A549 (cell line): ENCODE data around the gene PITX1. TPM values are rescaled to one million over a fixed set of nuclear protein-coding genes. Genes with fewer than 3 reads are reported as not detected.

Experiments
- ATAC-seq, 2 experiments: fragments of 200-7000 bp in 1 of 2; fragments of >200 bp in 1 of 2; cut with Nextera tagmentation in 1 of 2; cut with Tn5 transposase in 1 of 2; 3 replicates each; pipeline versions ENCODE4 v1.8.0 to v1.9.1; 2018 to 2020; ENCODE audit warnings: mild to moderate bottlenecking in 1 of 2, moderate library complexity in 1 of 2
- CTCF ChIA-PET: fragments of 300-600 bp; sonication (Branson Sonifier 250); formaldehyde crosslinking; extraction: SDS; loops from one replicate; lab custom pipeline; 2021; ENCODE audit warnings: antibody characterized with exemption, inconsistent platforms; lab: Yijun Ruan, JAX
- POLR2A ChIA-PET: fragments of 350-600 bp; formaldehyde crosslinking; extraction: SDS; loops from one replicate; lab custom pipeline; 2021; ENCODE audit warnings: antibody characterized with exemption, inconsistent platforms; lab: Yijun Ruan, JAX
- DNase-seq, 2 experiments: peaks; one replicate each; pipeline versions ENCODE4 v3.0.0 to v3.0.0-alpha.2; 2011 to 2016; ENCODE audit warnings: low read depth in 1 of 2, low spot score in 1 of 2
- FAIRE-seq: peaks from 2 replicates; lab custom pipeline; 2011; peaks lifted over from hg19 to GRCh38; lab: Jason Lieb, UNC
- H3K27ac ChIP-seq, 2 experiments: fragments of >200 bp; sonication (Bioruptor Twin); formaldehyde crosslinking; 3 replicates each; pipeline ENCODE4 v1.5.1; 2016 to 2017
- H3K4me1 ChIP-seq: fragments of >200 bp; sonication (Bioruptor Twin); formaldehyde crosslinking; 3 replicates; pipeline ENCODE4 v1.6.1; 2016
- H3K4me2 ChIP-seq: fragments of >200 bp; sonication (Bioruptor Twin); formaldehyde crosslinking; 3 replicates; pipeline ENCODE4 v1.6.1; 2016
- H3K4me3 ChIP-seq: fragments of >200 bp; sonication (Bioruptor Twin); formaldehyde crosslinking; 3 replicates; pipeline ENCODE4 v1.5.1; 2016
- H3K9me3 ChIP-seq: fragments of >200 bp; sonication (Bioruptor Twin); formaldehyde crosslinking; 3 replicates; pipeline ENCODE4 v1.6.1; 2016
- CBX8 ChIP-seq: fragments of 200-600 bp; sonication (generic); IDR thresholded peaks from 2 replicates; pipeline ENCODE4 v1.6.1; 2016
- ESRRA ChIP-seq: fragments of 150-350 bp; IDR thresholded peaks from 2 replicates; pipeline ENCODE4 v1.6.1; 2014; ENCODE audit warnings: mild to moderate bottlenecking, low read length, borderline replicate concordance
- FOSL2 ChIP-seq, 2 experiments: fragments of 450-650 bp in 1 of 2; fragments of >200 bp in 1 of 2; sonication (Bioruptor Twin) in 1 of 2; formaldehyde crosslinking; IDR thresholded peaks; 2 replicates each; pipeline versions ENCODE4 v1.5.0 to v1.6.1; 2016 to 2020; ENCODE audit warnings: mild to moderate bottlenecking in 1 of 2, moderate library complexity in 1 of 2
- KDM1A ChIP-seq: fragments of 200-600 bp; sonication (generic); IDR thresholded peaks from 2 replicates; pipeline ENCODE4 v1.6.1; 2016; ENCODE audit warnings: low read depth, mild to moderate bottlenecking
- MAFK ChIP-seq: fragments of 450-650 bp; IDR thresholded peaks from 2 replicates; pipeline ENCODE4 v1.6.1; 2014; ENCODE audit not compliant: partially characterized antibody
- NFE2L2 ChIP-seq: fragments of 150-350 bp; conservative IDR thresholded peaks from 2 replicates; pipeline ENCODE4 v1.6.1; 2014; ENCODE audit warnings: low read length
- NR3C1 ChIP-seq: fragments of >200 bp; sonication (Bioruptor Twin); formaldehyde crosslinking; IDR thresholded peaks from 3 replicates; pipeline ENCODE4 v1.6.1; 2017
- RAD21 ChIP-seq, 2 experiments: fragments of >200 bp in 1 of 2; sonication (Bioruptor Twin) in 1 of 2; formaldehyde crosslinking in 1 of 2; IDR thresholded peaks in 1 of 2; conservative IDR thresholded peaks in 1 of 2; 2 replicates in 1 of 2; 3 replicates in 1 of 2; pipeline ENCODE4 v1.6.1; 2012 to 2018; ENCODE audit warnings: inconsistent platforms in 1 of 2
- RARB ChIP-seq: fragments of 250-450 bp; sonication (Bioruptor Pico); IDR thresholded peaks from 2 replicates; pipeline ENCODE4 v1.8.0; 2021; ENCODE audit warnings: mild to moderate bottlenecking, moderate library complexity
- SMC3 ChIP-seq: fragments of >200 bp; sonication (Bioruptor Twin); formaldehyde crosslinking; IDR thresholded peaks from 3 replicates; pipeline ENCODE4 v1.6.1; 2018; ENCODE audit warnings: inconsistent platforms
- SREBF2 ChIP-seq: fragments of 450-650 bp; IDR thresholded peaks from 2 replicates; pipeline ENCODE4 v1.6.1; 2014; ENCODE audit warnings: mild to moderate bottlenecking, moderate library complexity
- ZFP36 ChIP-seq: fragments of 450-650 bp; IDR thresholded peaks from 2 replicates; pipeline ENCODE4 v1.6.1; 2014; ENCODE audit warnings: borderline replicate concordance; ENCODE audit not compliant: partially characterized antibody
- WGBS: methylation state at CpG from one replicate; pipeline ENCODE4 v1.1.6; 2017; ENCODE audit errors: missing lambda C conversion rate; 5-methylcytosine and 5-hydroxymethylcytosine counted together
- polyA plus RNA-seq, 4 experiments: library from polyadenylated mRNA; depleted of rRNA in 3 of 4; stranded (reverse); fragments of >200 nt; fragmentation: RNase III in 1 of 4; extraction: RNeasy Plus Mini Kit Qiagen cat#74134 plus additional on column Dnase treatment in 1 of 4; gene quantifications; 2 replicates in 3 of 4; 3 replicates in 1 of 4; pipeline ENCODE4 v1.2.3, GENCODE V29; 2011 to 2017
- TF ChIP-seq, protein P1 (sequence below): IDR thresholded peaks from 2 replicates; pipeline ENCODE4 v1.6.1; 2012
- TF ChIP-seq, protein P2 (sequence below): IDR thresholded peaks from 2 replicates; pipeline ENCODE4 v1.6.1; 2012; ENCODE audit warnings: low read depth, borderline replicate concordance
- TF ChIP-seq, protein P3 (sequence below): fragments of 250-450 bp; sonication (Bioruptor Pico); IDR thresholded peaks from 2 replicates; pipeline ENCODE4 v1.5.0; 2020; ENCODE audit warnings: low read depth, mild to moderate bottlenecking, moderate library complexity
- TF ChIP-seq, protein P4 (sequence below): fragments of 450-650 bp; IDR thresholded peaks from 2 replicates; pipeline ENCODE4 v1.6.1; 2014; ENCODE audit warnings: antibody characterized with exemption
- TF ChIP-seq, protein P5 (sequence below): IDR thresholded peaks from 2 replicates; pipeline ENCODE4 v1.6.1; 2012
- TF ChIP-seq, protein P6 (sequence below): fragments of 150-350 bp; IDR thresholded peaks from 2 replicates; pipeline ENCODE4 v1.6.1; 2014; ENCODE audit warnings: low read depth, mild to moderate bottlenecking, low read length

The PITX1 gene
- polyA plus RNA-seq, 2 of the 4 experiments (the other 2 are of a cell fraction), result 11.1 to 16.7 TPM

DNA sequence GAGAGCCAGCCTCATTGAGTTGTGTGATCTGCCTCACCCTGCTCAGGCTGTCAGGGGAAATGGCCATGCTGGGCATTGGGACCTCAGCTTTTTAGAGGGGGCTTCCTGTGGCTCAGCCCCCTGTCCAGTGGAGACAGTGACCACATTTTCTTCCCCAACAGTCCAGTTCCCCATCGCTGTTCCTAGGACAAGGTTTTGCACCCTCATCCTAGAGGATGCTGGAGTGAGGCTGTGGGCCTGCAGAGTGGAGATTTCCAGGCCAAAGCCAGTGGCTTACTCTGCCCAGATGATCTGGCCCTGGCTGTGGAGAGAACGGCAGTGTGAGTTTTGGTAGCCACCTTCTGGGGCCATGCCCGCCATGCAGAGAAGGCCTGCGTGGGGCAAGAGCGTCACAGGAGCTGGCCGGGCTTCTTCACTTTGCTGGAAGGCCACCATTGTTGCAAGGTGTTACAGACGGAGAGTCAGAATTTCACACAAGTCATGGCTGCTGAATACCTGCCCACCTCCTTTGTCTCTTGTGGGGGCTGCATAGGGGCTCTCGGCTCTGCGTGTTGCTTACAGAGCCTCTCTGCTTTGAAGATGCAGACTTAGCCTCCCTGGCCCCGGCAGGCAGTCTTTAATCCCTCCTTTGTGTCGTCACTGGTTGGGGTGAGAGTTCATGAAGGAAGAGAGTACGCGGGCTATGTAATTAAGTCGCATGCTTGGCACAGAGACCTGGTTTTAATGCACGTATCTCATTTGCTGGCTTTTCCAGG, 35.2 kb upstream of the PITX1 start (continued):
- TF ChIP-seq, protein P1, sequence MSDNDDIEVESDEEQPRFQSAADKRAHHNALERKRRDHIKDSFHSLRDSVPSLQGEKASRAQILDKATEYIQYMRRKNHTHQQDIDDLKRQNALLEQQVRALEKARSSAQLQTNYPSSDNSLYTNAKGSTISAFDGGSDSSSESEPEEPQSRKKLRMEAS, result no peak
- TF ChIP-seq NR3C1, result no peak
- no peak for TF ChIP-seq KDM1A
- no peak for TF ChIP-seq FOSL2 (IDR thresholded peaks at IDR 0.05)
- no peak for TF ChIP-seq FOSL2 (CRISPR knock-in tag; IDR thresholded peaks at IDR 0.05)

DNA sequence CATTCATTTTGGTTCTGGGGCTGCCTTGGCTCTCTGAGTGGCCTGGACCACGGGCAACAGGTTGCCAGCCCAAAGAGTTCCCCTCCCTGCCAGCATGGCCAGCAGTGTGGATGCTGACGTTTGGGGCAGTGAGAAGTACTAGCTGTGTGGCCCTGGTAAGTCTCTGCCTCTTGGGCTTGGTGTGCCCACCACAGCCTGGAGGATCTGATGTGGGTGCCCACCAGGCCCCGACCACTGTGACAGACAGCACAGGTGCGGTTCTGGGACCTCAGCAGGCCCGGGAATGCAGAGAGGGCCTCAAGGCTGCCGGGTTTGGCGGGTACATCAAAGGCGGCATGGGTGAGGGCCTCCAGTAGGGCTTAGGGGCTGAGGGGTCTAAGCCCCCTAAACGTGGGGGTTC, 33.6 kb upstream of the PITX1 start:
- no peak for ATAC-seq
- WGBS, result 68% methylated on average over 8 of the region's 9 CpGs
- TF ChIP-seq, protein P2, sequence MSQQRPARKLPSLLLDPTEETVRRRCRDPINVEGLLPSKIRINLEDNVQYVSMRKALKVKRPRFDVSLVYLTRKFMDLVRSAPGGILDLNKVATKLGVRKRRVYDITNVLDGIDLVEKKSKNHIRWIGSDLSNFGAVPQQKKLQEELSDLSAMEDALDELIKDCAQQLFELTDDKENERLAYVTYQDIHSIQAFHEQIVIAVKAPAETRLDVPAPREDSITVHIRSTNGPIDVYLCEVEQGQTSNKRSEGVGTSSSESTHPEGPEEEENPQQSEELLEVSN, result no peak
- TF ChIP-seq NFE2L2 (no peak), FOSL2 (IDR thresholded peaks at IDR 0.05) (no peak), FOSL2 (CRISPR knock-in tag; IDR thresholded peaks at IDR 0.05) (no peak), CBX8 (no peak), RAD21 (conservative IDR thresholded peaks at IDR 0.05 in 1 of 2, IDR thresholded peaks at IDR 0.05 in 1 of 2) (no peak), ZFP36 (no peak), KDM1A (no peak)
- TF ChIP-seq, all 56 proteins: peak for 0
- ChIA-PET CTCF (interaction anchor here (1.1 kb wide), 1 partner anchor 33 kb away, joined by 5 read pairs; no protein-coding TSS in a partner anchor), POLR2A (no interaction called here)
- no peak overlapping the region for H3K4me3 ChIP-seq
- no peaks in the 10 kb centered on the region for H3K9me3 ChIP-seq
- DNase-seq, result no peak
- no peaks in the 10 kb centered on the region for H3K4me1 ChIP-seq
- no peak overlapping the region for H3K4me2 ChIP-seq
- FAIRE-seq, result no peak
- no peak overlapping the region for H3K27ac ChIP-seq

DNA sequence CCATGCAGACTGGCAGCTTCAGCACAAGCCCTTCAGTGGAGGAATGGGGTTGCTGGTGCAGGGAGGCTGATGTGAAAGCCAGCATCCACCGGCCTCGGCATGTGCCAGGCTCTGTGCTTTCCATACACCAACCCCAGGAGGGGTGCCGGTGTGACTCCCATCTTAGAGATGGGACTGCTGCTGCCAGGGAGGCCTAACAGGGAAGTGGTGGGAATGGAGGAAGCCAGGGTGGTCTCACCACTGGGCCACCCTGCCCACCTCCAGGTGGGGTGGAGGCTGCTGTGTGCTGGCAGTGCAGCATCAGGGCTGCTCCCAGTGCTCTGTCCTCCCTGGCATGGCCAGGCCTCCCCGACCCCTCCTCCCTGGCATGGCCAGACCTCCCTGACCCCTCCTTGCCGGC, 32.8 kb upstream of the PITX1 start:
- POLR2A ChIA-PET, result no interaction called here
- CTCF ChIA-PET, result no interaction called here
- no peaks in the 10 kb centered on the region for H3K9me3 ChIP-seq
- DNase-seq (no peak), FAIRE-seq (no peak), ATAC-seq (no peak)
- TF ChIP-seq RARB (CRISPR knock-in tag) (no peak), SMC3 (no peak), ESRRA (no peak), MAFK (no peak), NR3C1 (no peak), CBX8 (no peak), SREBF2 (no peak), KDM1A (no peak)
- TF ChIP-seq, protein P3, sequence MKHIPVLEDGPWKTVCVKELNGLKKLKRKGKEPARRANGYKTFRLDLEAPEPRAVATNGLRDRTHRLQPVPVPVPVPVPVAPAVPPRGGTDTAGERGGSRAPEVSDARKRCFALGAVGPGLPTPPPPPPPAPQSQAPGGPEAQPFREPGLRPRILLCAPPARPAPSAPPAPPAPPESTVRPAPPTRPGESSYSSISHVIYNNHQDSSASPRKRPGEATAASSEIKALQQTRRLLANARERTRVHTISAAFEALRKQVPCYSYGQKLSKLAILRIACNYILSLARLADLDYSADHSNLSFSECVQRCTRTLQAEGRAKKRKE (CRISPR knock-in tag), result no peak
- TF ChIP-seq, protein P4, sequence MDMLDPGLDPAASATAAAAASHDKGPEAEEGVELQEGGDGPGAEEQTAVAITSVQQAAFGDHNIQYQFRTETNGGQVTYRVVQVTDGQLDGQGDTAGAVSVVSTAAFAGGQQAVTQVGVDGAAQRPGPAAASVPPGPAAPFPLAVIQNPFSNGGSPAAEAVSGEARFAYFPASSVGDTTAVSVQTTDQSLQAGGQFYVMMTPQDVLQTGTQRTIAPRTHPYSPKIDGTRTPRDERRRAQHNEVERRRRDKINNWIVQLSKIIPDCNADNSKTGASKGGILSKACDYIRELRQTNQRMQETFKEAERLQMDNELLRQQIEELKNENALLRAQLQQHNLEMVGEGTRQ, result no peak
- TF ChIP-seq, protein P2, result no peak
- TF ChIP-seq, protein P5, sequence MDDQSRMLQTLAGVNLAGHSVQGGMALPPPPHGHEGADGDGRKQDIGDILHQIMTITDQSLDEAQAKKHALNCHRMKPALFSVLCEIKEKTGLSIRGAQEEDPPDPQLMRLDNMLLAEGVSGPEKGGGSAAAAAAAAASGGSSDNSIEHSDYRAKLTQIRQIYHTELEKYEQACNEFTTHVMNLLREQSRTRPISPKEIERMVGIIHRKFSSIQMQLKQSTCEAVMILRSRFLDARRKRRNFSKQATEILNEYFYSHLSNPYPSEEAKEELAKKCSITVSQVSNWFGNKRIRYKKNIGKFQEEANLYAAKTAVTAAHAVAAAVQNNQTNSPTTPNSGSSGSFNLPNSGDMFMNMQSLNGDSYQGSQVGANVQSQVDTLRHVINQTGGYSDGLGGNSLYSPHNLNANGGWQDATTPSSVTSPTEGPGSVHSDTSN, result no peak
- TF ChIP-seq, protein P6, sequence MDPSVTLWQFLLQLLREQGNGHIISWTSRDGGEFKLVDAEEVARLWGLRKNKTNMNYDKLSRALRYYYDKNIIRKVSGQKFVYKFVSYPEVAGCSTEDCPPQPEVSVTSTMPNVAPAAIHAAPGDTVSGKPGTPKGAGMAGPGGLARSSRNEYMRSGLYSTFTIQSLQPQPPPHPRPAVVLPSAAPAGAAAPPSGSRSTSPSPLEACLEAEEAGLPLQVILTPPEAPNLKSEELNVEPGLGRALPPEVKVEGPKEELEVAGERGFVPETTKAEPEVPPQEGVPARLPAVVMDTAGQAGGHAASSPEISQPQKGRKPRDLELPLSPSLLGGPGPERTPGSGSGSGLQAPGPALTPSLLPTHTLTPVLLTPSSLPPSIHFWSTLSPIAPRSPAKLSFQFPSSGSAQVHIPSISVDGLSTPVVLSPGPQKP, result no peak
- WGBS, result 57% methylated on average over 4 of the region's 5 CpGs
- H3K4me2 ChIP-seq, result no peak overlapping the region
- H3K4me3 ChIP-seq, result no peak overlapping the region
- H3K4me1 ChIP-seq, result no peaks in the 10 kb centered on the region
- no peak overlapping the region for H3K27ac ChIP-seq
